Caco-2 (cell line): ENCODE measurements around the gene TP53I3. TPM values are rescaled to one million over a fixed set of nuclear protein-coding genes. Genes with fewer than 3 reads are reported as not detected.

Experiments
- BruUV-seq: library from RNA; stranded (reverse); fragments of 400-500 nt; replicated peaks from 2 replicates; lab custom pipeline; 2021; lab: Mats Ljungman, UMichigan
- CTCF ChIA-PET: fragments of 300-600 bp; sonication (Branson Sonifier 250); formaldehyde crosslinking; loops from one replicate; lab custom pipeline; 2022; ENCODE audit warnings: antibody characterized with exemption; lab: Charles Lee
- POLR2A ChIA-PET: fragments of 300-600 bp; sonication (Branson Sonifier 250); formaldehyde crosslinking; loops from one replicate; lab custom pipeline; 2022; ENCODE audit warnings: antibody characterized with exemption; lab: Charles Lee
- DNase-seq, 2 experiments: peaks; one replicate each; pipeline versions ENCODE4 v3.0.0 to v3.0.0-alpha.2; 2020 to 2022
- H3K27me3 ChIP-seq: replicated peaks from 2 replicates; pipeline ENCODE4 v1.6.0; 2011; ENCODE audit warnings: low read length; ENCODE audit not compliant: control insufficient read depth, insufficient read depth
- H3K36me3 ChIP-seq: 2 replicates; pipeline ENCODE4 v1.5.1; 2011; ENCODE audit warnings: low read length; ENCODE audit not compliant: control insufficient read depth, insufficient read depth
- H3K4me1 ChIP-seq: fragments of 250-450 bp; sonication (Bioruptor Pico); 2 replicates; pipeline ENCODE4 v1.5.1; 2020; ENCODE audit warnings: mild to moderate bottlenecking
- H3K4me3 ChIP-seq: 2 replicates; pipeline ENCODE4 v1.5.1; 2011; ENCODE audit warnings: low read depth, mild to moderate bottlenecking, control low read depth, low read length
- H3K9me3 ChIP-seq: fragments of 250-450 bp; sonication (Bioruptor Pico); 2 replicates; pipeline ENCODE4 v1.5.1; 2020; ENCODE audit warnings: mild to moderate bottlenecking, moderate library complexity
- H3K27ac Mint-ChIP-seq: one replicate; pipeline ENCODE4 v1.8.0; 2022; ENCODE audit warnings: mixed read lengths; ENCODE audit not compliant: unreplicated experiment
- H3K27me3 Mint-ChIP-seq: one replicate; pipeline ENCODE4 v1.8.0; 2022; ENCODE audit warnings: mixed read lengths; ENCODE audit not compliant: insufficient read depth, unreplicated experiment
- H3K36me3 Mint-ChIP-seq: one replicate; pipeline ENCODE4 v1.8.0; 2022; ENCODE audit warnings: mild to moderate bottlenecking, mixed read lengths; ENCODE audit not compliant: insufficient read depth, unreplicated experiment
- H3K4me1 Mint-ChIP-seq: one replicate; pipeline ENCODE4 v1.8.0; 2022; ENCODE audit warnings: low read depth, mixed read lengths; ENCODE audit not compliant: unreplicated experiment
- H3K4me3 Mint-ChIP-seq: one replicate; pipeline ENCODE4 v1.8.0; 2022; ENCODE audit warnings: mild to moderate bottlenecking, moderate library complexity, mixed read lengths; ENCODE audit not compliant: unreplicated experiment
- H3K9me3 Mint-ChIP-seq: one replicate; pipeline ENCODE4 v1.8.0; 2022; ENCODE audit warnings: mixed read lengths; ENCODE audit not compliant: unreplicated experiment
- intact Hi-C: fragments of 100-400 bp; cut with micrococcal nuclease; formaldehyde crosslinking; loops from one replicate; pipeline ENCODE4 v1.10.0; 2022; ENCODE audit not compliant: unreplicated experiment
- total RNA-seq: library from RNA; stranded (reverse); gene quantifications from 2 replicates; pipeline ENCODE4 v1.2.3, GENCODE V29; 2022
- TF ChIP-seq, protein P1 (sequence below), 2 experiments: fragments of 200-600 bp in 1 of 2; IDR thresholded peaks; 1 replicate in 1 of 2; 2 replicates in 1 of 2; pipeline versions ENCODE4 v1.5.1 to v1.8.0; 2011 to 2022; ENCODE audit warnings: antibody characterized with exemption in 1 of 2, control low read depth in 1 of 2, inconsistent platforms in 1 of 2, low read depth in 1 of 2, low read length in 1 of 2, mild to moderate bottlenecking in 1 of 2, moderate library complexity in 1 of 2; ENCODE audit not compliant: insufficient read depth in 1 of 2, severe bottlenecking in 1 of 2, unreplicated experiment in 1 of 2

TP53I3 gene
- total RNA-seq, 1 experiment from 2014 or later = 28.1 TPM

DNA sequence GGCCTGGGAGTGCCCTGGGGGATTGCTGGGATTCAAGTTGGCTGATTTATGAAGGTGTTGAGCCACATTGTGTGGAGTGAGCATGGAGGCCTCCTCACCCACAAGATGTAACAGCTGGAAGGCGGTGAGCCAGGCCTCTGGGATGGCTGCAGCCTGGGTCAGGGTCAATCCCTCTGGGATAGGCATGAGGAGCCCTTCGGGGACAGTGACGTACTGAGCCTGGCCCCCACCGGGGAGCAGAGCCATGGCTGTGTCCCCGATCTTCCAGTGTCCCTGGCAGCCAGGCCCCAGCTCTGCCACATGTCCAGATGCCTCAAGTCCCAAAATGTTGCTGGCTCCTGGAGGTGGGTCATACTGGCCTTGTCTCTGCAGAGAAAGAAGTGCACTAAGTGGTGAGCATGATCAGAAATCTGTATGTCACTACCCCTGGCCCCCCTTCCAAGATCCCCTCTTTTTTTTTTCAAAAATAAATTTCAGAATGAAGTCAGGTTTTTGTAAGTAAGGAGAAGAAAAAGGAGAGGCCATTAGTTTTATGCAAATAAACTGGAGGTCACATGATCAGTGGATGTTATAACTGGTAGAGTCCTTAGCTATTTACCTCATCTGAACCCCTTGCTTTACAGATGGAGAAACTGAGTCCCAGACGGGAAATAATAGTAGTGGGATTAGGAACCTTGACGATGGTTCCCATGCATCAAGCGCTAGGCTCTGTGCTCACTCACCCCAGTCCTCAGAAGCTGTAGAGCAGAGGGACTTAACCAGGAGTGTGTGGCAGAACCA is 1.7 kb downstream of the TP53I3 start:
- H3K4me3 ChIP-seq = peak overlapping the region; percentile 54
- no peaks in the 10 kb centered on the region for H3K27me3 ChIP-seq
- Mint-ChIP-seq H3K27ac (peak overlapping the region; percentile 91), H3K9me3 (no peaks in the 10 kb centered on the region), H3K27me3 (no peaks in the 10 kb centered on the region), H3K36me3 (peaks cover 50% of the 10 kb centered on the region), H3K4me3 (peak overlapping the region; percentile 82), H3K4me1 (peaks cover 17% of the 10 kb centered on the region)
- TF ChIP-seq, protein P1, sequence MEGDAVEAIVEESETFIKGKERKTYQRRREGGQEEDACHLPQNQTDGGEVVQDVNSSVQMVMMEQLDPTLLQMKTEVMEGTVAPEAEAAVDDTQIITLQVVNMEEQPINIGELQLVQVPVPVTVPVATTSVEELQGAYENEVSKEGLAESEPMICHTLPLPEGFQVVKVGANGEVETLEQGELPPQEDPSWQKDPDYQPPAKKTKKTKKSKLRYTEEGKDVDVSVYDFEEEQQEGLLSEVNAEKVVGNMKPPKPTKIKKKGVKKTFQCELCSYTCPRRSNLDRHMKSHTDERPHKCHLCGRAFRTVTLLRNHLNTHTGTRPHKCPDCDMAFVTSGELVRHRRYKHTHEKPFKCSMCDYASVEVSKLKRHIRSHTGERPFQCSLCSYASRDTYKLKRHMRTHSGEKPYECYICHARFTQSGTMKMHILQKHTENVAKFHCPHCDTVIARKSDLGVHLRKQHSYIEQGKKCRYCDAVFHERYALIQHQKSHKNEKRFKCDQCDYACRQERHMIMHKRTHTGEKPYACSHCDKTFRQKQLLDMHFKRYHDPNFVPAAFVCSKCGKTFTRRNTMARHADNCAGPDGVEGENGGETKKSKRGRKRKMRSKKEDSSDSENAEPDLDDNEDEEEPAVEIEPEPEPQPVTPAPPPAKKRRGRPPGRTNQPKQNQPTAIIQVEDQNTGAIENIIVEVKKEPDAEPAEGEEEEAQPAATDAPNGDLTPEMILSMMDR (IDR thresholded peaks at IDR 0.05; ENCODE audit: insufficient read depth in 1 of 2, low read depth in 1 of 2, low read length in 1 of 2, severe bottlenecking in 1 of 2, unreplicated experiment in 1 of 2) = no peak
- CTCF ChIA-PET = interaction anchor here (1.2 to 2.3 kb wide), 8 partner anchors 28 to 258 kb away, joined by 3 to 64 read pairs (median 15); partner anchors contain the start of genes ATAD2B and WDCP
- peaks cover 15% of the 10 kb centered on the region for H3K4me1 ChIP-seq
- H3K36me3 ChIP-seq = 0 out of 2 replicates have a peak, but pooled peaks cover 3% of the 10 kb centered on the region
- no peak for DNase-seq
- POLR2A ChIA-PET = interaction anchor here (0.6 to 2.4 kb wide), 7 partner anchors 25 to 157 kb away, joined by 3 to 39 read pairs (median 7); partner anchors contain the start of genes ATAD2B, FAM228B and WDCP
- intact Hi-C loops = no loop called here
- BruUV-seq = no TSS peak
- H3K9me3 ChIP-seq = no peaks in the 10 kb centered on the region

DNA sequence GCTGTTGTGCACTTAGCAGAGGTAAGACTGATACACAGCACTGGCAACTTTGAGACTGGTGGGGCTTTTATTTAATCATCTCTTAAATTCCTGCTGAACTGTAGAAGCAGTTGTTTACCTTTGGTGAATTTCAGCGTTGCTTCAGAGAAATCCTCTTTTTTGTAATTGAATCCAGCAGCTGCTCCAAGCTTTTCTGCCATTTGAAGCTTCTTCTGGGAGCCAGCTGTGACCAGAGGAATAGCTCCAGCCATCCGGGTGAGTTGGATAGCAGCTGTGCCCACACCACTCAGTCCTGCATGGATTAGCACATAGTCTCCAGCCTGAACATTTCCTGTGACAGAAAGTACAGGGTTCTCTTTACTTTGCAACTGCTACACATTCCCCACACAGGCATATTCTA is 3.9 kb downstream of the TP53I3 start:
- 0 out of 2 replicates have a peak, but pooled peaks cover 3% of the 10 kb centered on the region for H3K36me3 ChIP-seq
- H3K4me1 ChIP-seq = peaks cover 20% of the 10 kb centered on the region
- Mint-ChIP-seq H3K4me1 (peaks cover 20% of the 10 kb centered on the region), H3K27ac (no peak overlapping the region), H3K4me3 (no peak overlapping the region), H3K27me3 (no peaks in the 10 kb centered on the region), H3K9me3 (no peaks in the 10 kb centered on the region), H3K36me3 (peaks cover 73% of the 10 kb centered on the region)
- CTCF ChIA-PET = no interaction called here
- no peaks in the 10 kb centered on the region for H3K27me3 ChIP-seq
- BruUV-seq = no TSS peak
- POLR2A ChIA-PET = no interaction called here
- intact Hi-C loops = no loop called here
- DNase-seq = no peak
- H3K4me3 ChIP-seq = no peak overlapping the region
- TF ChIP-seq, protein P1 (IDR thresholded peaks at IDR 0.05; ENCODE audit: insufficient read depth in 1 of 2, low read depth in 1 of 2, low read length in 1 of 2, severe bottlenecking in 1 of 2, unreplicated experiment in 1 of 2) = no peak
- H3K9me3 ChIP-seq = no peaks in the 10 kb centered on the region

DNA sequence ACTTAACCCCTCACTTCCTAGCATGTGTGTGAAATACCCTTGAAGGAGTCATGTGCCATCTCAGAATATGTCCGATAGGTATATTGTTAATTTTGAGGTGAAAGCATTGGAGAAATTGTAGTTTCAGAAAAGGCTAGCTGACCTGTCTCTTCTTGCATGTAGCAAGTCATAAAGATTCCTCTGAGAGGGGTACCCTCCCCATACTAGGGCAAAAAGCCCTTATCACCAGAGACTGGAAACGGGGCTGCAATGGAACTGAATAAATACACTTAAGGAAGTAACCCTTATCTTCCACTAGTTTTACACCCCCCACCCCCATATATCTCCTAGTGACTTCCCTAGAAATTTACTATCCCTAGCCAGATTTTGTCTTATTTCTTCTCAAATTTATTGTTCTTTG is 6.8 kb downstream of the TP53I3 start:
- Histone ChIP-seq H3K36me3 (peaks cover 2% of the 10 kb centered on the region; the same call in 1 of the 2 replicates), H3K4me1 (peaks cover 20% of the 10 kb centered on the region), H3K4me3 (peak overlapping the region; percentile 72), H3K9me3 (no peaks in the 10 kb centered on the region), H3K27me3 (no peaks in the 10 kb centered on the region)
- BruUV-seq = no TSS peak
- Mint-ChIP-seq H3K4me1 (peaks cover 28% of the 10 kb centered on the region), H3K4me3 (peak overlapping the region; percentile 99), H3K9me3 (no peaks in the 10 kb centered on the region), H3K36me3 (peaks cover 69% of the 10 kb centered on the region), H3K27me3 (no peaks in the 10 kb centered on the region), H3K27ac (peak overlapping the region; percentile 96)
- intact Hi-C loops = loop anchor here (2.0 kb wide), 2 partner anchors 87 to 151 kb away; partner anchors contain the start of gene ATAD2B
- ChIA-PET CTCF (no interaction called here), POLR2A (interaction anchor here (2.3 kb wide), 1 partner anchor 31 kb away, joined by 47 read pairs; the partner anchor contains the start of gene WDCP)
- DNase-seq = peak; percentile 52 to 55
- TF ChIP-seq, protein P1 (IDR thresholded peaks at IDR 0.05; ENCODE audit: insufficient read depth in 1 of 2, low read depth in 1 of 2, low read length in 1 of 2, severe bottlenecking in 1 of 2, unreplicated experiment in 1 of 2) = no peak
